ENCODE results near the gene SLC10A3. TPM values are rescaled to one million over a fixed set of nuclear protein-coding genes. Genes with fewer than 3 reads are reported as not detected.
A peak's percentile ranks its signal among the peaks of the same experiment; 100 is the strongest.

The SLC10A3 gene
- polyA plus RNA-seq, 1 of the 3 experiments (the other 2 are of a cell fraction): 29.7 TPM

DNA sequence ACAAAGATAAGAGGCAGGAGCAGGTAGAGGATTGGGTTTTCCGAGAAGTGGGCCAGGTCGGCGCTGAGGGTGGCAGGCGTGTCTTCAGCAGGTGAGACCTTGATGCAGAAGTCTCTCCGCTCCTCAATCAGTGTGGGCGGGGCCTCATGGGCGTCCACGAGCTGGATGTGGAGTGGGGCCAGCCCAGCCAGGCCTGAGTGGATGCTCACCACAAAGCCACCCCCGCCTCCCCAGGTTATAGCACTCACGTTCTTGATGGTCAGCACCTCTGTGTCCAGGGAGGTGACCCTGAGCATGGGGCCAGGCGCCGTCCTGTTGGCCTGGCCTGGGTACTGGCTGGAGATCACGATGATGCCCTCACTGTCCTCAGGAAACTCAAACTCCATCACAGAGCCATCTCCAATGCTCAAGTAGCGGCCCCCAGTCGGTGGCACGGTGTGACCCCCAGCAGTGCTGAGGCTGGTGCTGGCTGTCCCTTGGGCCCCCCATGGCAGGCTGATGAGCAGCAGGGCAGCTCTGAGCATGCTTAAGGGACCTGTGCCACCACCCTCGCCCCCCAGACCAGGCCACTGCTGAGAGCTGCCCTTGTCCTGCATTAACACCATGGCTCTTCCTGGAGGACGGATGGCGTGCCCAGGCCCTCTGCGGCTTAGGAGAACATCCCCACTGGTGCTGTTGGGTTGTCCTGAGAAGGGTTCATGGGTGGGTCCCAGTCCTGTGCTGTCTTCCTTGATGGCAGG lies 1.9 kb downstream of the SLC10A3 start:
- no peak for TF ChIP-seq ELF1 (IDR thresholded peaks at IDR 0.05)
- TF ChIP-seq, protein P1, sequence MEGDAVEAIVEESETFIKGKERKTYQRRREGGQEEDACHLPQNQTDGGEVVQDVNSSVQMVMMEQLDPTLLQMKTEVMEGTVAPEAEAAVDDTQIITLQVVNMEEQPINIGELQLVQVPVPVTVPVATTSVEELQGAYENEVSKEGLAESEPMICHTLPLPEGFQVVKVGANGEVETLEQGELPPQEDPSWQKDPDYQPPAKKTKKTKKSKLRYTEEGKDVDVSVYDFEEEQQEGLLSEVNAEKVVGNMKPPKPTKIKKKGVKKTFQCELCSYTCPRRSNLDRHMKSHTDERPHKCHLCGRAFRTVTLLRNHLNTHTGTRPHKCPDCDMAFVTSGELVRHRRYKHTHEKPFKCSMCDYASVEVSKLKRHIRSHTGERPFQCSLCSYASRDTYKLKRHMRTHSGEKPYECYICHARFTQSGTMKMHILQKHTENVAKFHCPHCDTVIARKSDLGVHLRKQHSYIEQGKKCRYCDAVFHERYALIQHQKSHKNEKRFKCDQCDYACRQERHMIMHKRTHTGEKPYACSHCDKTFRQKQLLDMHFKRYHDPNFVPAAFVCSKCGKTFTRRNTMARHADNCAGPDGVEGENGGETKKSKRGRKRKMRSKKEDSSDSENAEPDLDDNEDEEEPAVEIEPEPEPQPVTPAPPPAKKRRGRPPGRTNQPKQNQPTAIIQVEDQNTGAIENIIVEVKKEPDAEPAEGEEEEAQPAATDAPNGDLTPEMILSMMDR (IDR thresholded peaks at IDR 0.05): no peak
- TF ChIP-seq, protein P2, sequence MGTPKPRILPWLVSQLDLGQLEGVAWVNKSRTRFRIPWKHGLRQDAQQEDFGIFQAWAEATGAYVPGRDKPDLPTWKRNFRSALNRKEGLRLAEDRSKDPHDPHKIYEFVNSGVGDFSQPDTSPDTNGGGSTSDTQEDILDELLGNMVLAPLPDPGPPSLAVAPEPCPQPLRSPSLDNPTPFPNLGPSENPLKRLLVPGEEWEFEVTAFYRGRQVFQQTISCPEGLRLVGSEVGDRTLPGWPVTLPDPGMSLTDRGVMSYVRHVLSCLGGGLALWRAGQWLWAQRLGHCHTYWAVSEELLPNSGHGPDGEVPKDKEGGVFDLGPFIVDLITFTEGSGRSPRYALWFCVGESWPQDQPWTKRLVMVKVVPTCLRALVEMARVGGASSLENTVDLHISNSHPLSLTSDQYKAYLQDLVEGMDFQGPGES (IDR thresholded peaks at IDR 0.05; ENCODE audit: low read depth, low read length): no peak
- no peak for TF ChIP-seq FOXM1 (IDR thresholded peaks at IDR 0.05; ENCODE audit: low read depth)
- no peak for TF ChIP-seq RFX5 (IDR thresholded peaks at IDR 0.05; ENCODE audit: low read length)
- no peak for TF ChIP-seq EZH2phosphoT487 (IDR thresholded peaks at IDR 0.05; ENCODE audit: borderline replicate concordance, low read depth)
- TF ChIP-seq GATA2 (CRISPR knock-in tag; IDR thresholded peaks at IDR 0.05): no peak
- TF ChIP-seq, protein P3, sequence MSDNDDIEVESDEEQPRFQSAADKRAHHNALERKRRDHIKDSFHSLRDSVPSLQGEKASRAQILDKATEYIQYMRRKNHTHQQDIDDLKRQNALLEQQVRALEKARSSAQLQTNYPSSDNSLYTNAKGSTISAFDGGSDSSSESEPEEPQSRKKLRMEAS (IDR thresholded peaks at IDR 0.05; ENCODE audit: low read depth): no peak
- TF ChIP-seq RCOR1 (IDR thresholded peaks at IDR 0.05; ENCODE audit: low read length): no peak
- TF ChIP-seq POLR2AphosphoS5 (IDR thresholded peaks at IDR 0.05; ENCODE audit: low read depth, low read length): no peak
- TF ChIP-seq JUND (IDR thresholded peaks at IDR 0.05): no peak
- TF ChIP-seq RAD21 (IDR thresholded peaks at IDR 0.05; ENCODE audit: low read length): no peak
- no peak for TF ChIP-seq GABPA (IDR thresholded peaks at IDR 0.05; ENCODE audit: low read depth)
- Histone ChIP-seq H3K4me3 (ENCODE audit: low read depth in 2 of 2, low read length in 1 of 2) (no peak overlapping the region), H3K27me3 (ENCODE audit: insufficient read depth) (0 out of 2 replicates have a peak, but pooled peaks cover 10% of the 10 kb centered on the region), H3K79me2 (ENCODE audit: insufficient read depth) (peaks cover 19% of the 10 kb centered on the region; the same call in 1 of the 2 replicates), H2AFZ (ENCODE audit: low read depth) (no peak overlapping the region), H3K9me2 (no peaks in the 10 kb centered on the region), H3K4me1 (ENCODE audit: control insufficient read depth in 1 of 2, insufficient read depth in 2 of 2, low read depth in 1 of 2, low read length in 1 of 2) (peaks cover 0 to 17% of the 10 kb centered on the region in 2 experiments; a peak in 1 of 4 replicates), H3K36me3 (replicated peaks in 1 of 2; ENCODE audit: control insufficient read depth in 1 of 2, insufficient read depth in 2 of 2, low read length in 1 of 2) (peaks cover 0 to 14% of the 10 kb centered on the region in 2 experiments), H3F3A (replicated peaks; ENCODE audit: insufficient read depth) (peaks cover 2% of the 10 kb centered on the region), H3K9ac (no peak overlapping the region), H3K27ac (ENCODE audit: low read depth in 2 of 2, low read length in 1 of 2) (no peak overlapping the region), H3K4me2 (peak overlapping the region; percentile 74; the same call in 1 of the 2 replicates), H4K20me1 (ENCODE audit: insufficient read depth) (no peaks in the 10 kb centered on the region), H3K9me3 (no peaks in the 10 kb centered on the region)
- DNase-seq: no peak
- 56% methylated on average over 15 of the region's 20 CpGs for WGBS (ENCODE audit: low lambda C conversion rate)
- ChIA-PET POLR2A (interaction anchor here (1.1 kb wide), 1 partner anchor 91 kb away, joined by 4 read pairs; no protein-coding TSS in a partner anchor), CTCF (interaction anchor here (0.9 to 1.2 kb wide), 3 partner anchors 11 to 960 kb away, joined by 3 to 4 read pairs (median 4); no protein-coding TSS in a partner anchor)
